Measurements from ENCODE around the gene CDK17.
"Not testable (repeated sequence)": the region's sequence is repeated elsewhere in the genome, so short reads cannot be mapped to it uniquely, and the experiment has no call there.

The CDK17 gene

GRCh38 chr12:96399919-96400630, at the start of gene CDK17:
TSS of gene CDK17 (minus strand) at chr12:96400439. CDS start at chr12:96334836, 65,603 bp downstream.
- no peak for FAIRE-seq

GRCh38 chr12:96448300-96448699, 48.1 kb upstream of the CDK17 start:
- no peak for FAIRE-seq

- no peak for FAIRE-seq
Measured at GRCh38 chr12:96447256-96447655, 47.0 kb upstream of the CDK17 start.

GRCh38 chr12:96445691-96446583, 45.7 kb upstream of the CDK17 start:
- no peak for FAIRE-seq

GRCh38 chr12:96444399-96444798, 44.2 kb upstream of the CDK17 start:
- FAIRE-seq: no peak

- no peak for FAIRE-seq
Measured at GRCh38 chr12:96442906-96443305, 42.7 kb upstream of the CDK17 start.

- FAIRE-seq: no peak
Measured at GRCh38 chr12:96441816-96442215, 41.6 kb upstream of the CDK17 start.

- no peak for FAIRE-seq
Measured at GRCh38 chr12:96438330-96438729, 38.1 kb upstream of the CDK17 start.

GRCh38 chr12:96437171-96437445, 36.9 kb upstream of the CDK17 start:
- no peak for FAIRE-seq

GRCh38 chr12:96436366-96437170, 36.3 kb upstream of the CDK17 start:
- FAIRE-seq: no peak

GRCh38 chr12:96434107-96434506, 33.9 kb upstream of the CDK17 start:
- no peak for FAIRE-seq

- FAIRE-seq: not testable (repeated sequence)
Measured at GRCh38 chr12:96432496-96433321, 32.5 kb upstream of the CDK17 start.

- no peak for FAIRE-seq
Measured at GRCh38 chr12:96431067-96431466, 30.8 kb upstream of the CDK17 start.

GRCh38 chr12:96427269-96427729, 27.1 kb upstream of the CDK17 start:
- no peak for FAIRE-seq

- FAIRE-seq: no peak
Measured at GRCh38 chr12:96425951-96426350, 25.7 kb upstream of the CDK17 start.

- FAIRE-seq: no peak
Measured at GRCh38 chr12:96425321-96425720, 25.1 kb upstream of the CDK17 start.

- no peak for FAIRE-seq
Measured at GRCh38 chr12:96424601-96425000, 24.4 kb upstream of the CDK17 start.

- FAIRE-seq: no peak
Measured at GRCh38 chr12:96422192-96422591, 22.0 kb upstream of the CDK17 start.

GRCh38 chr12:96421014-96421413, 20.8 kb upstream of the CDK17 start:
- no peak for FAIRE-seq

- no peak for FAIRE-seq
Measured at GRCh38 chr12:96420277-96420835, 20.1 kb upstream of the CDK17 start.

- no peak for FAIRE-seq
Measured at GRCh38 chr12:96419576-96420276, 19.5 kb upstream of the CDK17 start.

Data from TTC549 (cell line).